Non-pigmented ciliary epithelial cell (primary cell): ENCODE measurements around the gene PRR35.
"Not testable (repeated sequence)": the region's sequence is repeated elsewhere in the genome, so short reads cannot be mapped to it uniquely, and the experiment has no call there.

Experiments
- DNase-seq: peaks from one replicate; pipeline ENCODE4 v3.0.0-alpha.2; 2010; ENCODE audit warnings: low read depth

The PRR35 gene

GRCh38 chr16:595094-595528 is 34.9 kb downstream of the PRR35 start:
- no peak for DNase-seq

DNA sequence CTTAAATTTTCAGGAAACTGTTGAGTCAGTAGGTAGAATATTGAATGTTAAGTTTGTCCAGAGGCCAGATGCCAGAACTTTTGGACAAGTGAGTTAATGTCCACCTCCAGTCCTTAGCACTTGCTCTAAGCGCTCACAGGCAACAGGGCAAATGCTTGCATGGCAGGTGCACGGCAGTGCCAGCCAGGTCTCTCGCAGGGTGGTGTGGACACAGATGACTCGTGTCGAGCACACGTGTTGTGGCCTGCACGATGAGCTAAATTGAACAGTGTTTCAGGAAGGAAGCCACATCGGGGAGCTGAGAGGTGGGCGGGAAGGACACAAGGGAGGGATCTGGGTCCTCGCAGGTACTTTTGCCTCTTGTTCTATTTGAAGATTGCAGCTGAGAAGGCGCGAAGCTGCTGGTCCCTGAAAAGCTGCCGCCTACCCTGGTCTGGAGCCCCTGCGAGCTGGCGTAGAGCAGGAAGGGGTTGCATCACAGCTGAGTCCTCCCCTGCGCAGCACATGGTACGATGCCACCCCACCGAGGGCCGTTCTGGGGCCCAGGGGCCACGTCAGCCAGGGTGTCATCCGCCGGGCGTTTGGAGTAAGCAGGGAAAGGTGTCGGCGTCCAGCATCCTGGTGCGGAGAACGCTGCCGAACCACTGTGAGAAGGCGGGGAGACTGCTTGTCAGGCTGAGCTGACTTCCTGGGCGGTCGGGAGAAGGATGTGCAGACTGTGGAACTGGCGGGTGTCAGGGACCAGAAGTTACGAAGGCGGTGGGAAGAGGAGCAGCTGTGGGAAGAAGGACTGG is 35.9 kb downstream of the PRR35 start:
- no peak for DNase-seq

DNA sequence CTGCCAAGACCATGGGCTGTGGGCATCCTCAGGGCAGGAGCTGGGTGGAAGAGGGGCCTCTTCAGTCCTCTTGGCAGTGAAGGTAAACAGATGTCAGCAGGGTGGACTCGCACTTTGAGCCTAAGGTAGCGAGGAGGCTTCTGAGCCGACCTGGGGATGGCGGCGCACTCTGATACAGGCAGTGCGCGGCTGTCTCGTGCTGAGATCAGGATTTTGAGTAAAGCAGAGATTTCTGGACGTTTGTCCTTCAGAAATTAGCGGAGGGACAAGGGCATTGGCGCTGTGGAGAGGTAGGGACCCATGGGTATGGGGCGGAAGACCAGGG is 36.5 kb downstream of the PRR35 start:
- no peak for DNase-seq

DNA sequence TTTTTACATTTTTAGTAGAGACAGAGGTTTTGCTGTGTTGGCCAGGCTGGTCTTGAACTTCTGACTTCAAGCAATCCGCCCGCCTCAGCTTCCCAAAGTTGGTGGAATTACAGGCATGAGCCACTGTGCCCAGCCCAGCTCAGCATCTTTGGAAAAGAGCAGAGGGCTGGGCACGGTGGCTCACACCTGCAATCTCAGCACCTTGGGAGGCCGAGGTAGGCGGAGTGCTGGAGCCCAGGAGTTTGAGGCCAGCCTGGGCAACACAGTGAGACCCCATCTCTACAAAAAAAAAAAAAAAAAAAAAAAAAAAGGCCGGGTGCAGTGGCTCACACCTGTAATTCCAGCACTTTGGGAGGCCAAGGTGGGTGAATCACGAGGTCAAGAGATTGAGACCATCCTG is 37.5 kb downstream of the PRR35 start:
- not testable (repeated sequence) for DNase-seq

GRCh38 chr16:598823-599739 is 38.9 kb downstream of the PRR35 start:
- DNase-seq = no peak

- DNase-seq = no peak
Measured at GRCh38 chr16:600781-601180, 40.6 kb downstream of the PRR35 start.

- no peak for DNase-seq
Measured at GRCh38 chr16:603933-604332, 43.7 kb downstream of the PRR35 start.

DNA sequence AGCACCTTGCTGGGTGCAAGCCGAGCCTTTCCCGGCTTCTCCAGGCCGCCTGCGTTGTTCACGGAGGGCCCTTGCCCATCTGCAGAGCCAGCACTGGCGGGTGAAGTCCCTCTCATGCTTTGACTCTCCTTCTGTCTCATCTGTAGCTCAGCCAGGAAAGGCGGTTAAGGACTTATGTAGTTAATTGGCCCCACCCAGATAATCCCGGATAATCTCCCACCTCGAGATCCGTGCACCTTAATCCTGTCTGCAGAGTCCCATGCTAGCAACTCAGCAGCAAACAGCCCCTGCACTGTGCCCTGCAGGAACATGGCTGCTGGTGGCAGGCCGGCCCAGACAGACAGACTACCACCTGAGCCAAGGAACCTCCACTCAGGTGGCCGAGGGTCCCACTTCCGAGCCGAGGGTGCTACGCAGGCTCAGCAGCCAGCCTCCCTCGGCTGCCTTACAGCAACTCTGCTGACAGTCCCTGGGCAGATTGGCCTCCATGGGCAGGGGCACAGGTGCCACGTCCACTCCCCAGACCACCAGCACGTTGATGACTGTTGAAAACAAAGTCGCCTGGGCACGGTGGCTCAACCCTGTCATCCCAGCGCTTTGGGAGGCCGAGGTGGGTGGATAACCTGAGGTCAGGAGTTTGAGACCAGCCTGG is 46.6 kb downstream of the PRR35 start:
- no peak for DNase-seq

DNA sequence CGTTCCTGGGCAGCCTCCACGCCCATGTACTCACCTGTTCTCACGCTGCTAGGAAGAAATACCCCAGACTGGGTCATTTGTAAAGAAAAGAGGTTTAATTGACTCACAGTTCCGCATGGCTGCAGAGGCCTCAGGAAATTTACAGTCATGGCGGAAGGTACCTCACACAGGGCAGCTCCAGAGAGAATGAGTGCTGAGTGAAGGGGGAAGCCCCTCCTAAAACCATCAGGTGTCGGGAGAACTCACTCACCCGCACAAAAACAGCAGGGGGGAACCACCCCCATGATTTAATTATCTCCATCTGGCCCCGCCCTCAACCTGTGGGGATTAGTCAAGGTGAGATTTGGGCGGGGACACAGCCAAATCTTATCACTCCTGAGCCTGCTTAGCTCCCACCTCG is 47.8 kb downstream of the PRR35 start:
- no peak for DNase-seq

- DNase-seq = no peak
Measured at GRCh38 chr16:609316-609715, 49.1 kb downstream of the PRR35 start.

- no peak for DNase-seq
Measured at GRCh38 chr16:609984-610383, 49.8 kb downstream of the PRR35 start.

DNA sequence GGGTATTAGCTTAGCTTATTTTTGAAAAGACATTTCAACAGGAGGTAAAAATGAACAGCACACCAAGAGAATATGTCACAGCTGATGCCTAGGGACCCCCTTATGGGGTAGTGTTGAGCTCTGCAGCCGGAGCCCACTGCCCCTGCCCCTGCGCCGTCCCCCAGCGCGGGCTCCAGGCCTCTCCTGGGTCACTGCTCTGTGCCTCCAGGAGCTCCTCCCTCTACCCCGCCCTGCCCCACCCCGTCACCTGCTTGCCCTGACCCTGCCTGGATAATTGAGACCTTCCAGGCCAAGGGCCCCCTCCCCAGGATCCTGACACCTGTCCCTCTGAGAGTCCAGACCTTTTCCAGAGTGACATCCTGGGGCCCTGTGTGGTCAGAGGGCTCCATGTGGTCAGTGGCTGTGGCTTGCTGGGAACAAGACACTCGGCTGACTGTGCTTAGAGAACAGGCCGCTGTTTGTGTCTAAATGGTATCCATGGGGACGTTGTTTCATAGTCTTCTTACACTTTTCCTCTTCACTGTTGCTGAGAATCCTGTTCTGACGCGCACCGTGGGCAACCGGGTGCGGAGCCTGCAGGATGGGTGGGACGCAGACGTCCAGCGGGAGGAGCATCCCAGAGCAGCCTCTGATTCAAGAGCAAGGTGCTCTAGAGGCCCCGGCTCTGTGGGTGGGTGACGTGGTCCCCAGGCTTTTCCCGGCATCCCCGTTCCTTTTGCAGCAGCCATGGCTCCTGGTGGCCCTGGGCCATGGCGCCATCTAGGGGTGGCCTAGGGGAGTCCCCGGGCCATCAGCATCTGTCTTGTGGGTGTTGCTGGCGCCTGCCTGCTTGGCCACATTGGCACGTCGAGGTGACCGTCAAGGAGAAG is 50.6 kb downstream of the PRR35 start:
- DNase-seq = no peak

- no peak for DNase-seq
Measured at GRCh38 chr16:615122-615521, 54.9 kb downstream of the PRR35 start.
